GM21381 (cell line): ENCODE data around the gene SCN5A.

Experiments used
- ATAC-seq: cut with Tn5 transposase; IDR thresholded peaks from one replicate; pipeline ENCODE4 v1.9.1; 2021; ENCODE audit warnings: mild to moderate bottlenecking, moderate library complexity; ENCODE audit not compliant: unreplicated experiment

Gene SCN5A

DNA sequence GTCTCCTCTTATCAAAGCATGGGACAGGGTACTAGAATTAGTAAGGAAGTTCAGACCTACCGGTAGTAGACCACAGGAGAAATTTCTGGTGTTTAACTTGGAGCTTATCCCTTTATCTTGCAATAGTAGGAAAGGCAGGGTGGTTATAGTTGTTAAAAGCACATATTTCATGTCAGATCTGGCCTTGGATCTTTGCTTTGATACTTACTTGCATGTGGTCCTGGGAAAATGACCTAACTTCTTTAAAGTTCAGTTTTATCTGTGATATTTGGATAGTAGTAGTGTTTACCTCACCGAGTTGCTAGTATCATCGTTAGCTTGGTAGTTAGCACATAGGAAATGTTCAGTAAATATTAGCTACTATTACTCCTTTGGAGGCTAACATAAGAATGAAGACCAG lies 137.9 kb downstream of the SCN5A start:
- no peak for ATAC-seq

GRCh38 chr3:38510631-38511030 lies 138.9 kb downstream of the SCN5A start:
- ATAC-seq = no peak

GRCh38 chr3:38509732-38510131 lies 139.8 kb downstream of the SCN5A start:
- no peak for ATAC-seq

GRCh38 chr3:38507120-38507519 lies 142.4 kb downstream of the SCN5A start:
- ATAC-seq = peak; percentile 99

DNA sequence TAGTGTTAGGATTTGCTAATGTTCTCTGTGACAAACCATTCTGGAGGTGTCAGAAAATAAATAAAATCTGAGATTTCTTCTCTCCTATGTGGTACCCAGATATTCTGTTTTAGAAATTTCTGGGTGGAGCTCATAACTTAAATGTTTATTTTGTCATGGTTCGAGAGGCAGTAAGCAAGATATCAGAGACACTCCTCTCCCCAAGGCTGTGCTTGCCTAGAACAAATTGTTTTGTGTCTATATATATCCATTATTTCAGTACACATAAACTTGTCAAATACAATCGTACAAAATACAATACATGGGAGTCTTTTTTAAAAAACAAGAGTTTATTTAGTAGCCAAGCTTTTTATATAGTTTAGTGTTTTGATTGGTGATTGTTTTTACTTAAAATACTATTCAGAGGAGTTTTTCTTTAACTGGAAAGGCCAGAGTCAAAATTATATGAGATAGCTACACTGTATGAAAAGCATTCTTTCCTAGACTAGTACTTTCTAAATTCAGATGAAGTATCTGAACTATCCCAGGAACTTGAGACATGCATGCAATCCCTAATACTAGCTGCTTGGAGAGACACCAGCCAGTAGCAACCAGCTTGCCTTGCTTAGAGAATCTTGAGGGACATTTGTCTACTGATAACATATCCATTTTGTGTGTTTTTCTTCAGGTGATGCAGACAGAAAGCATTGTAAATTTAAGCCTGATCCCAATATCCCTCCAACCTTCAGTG lies 148.6 kb downstream of the SCN5A start:
- no peak for ATAC-seq
